Measurements from ENCODE around the gene MLXIP.

The MLXIP gene

DNA sequence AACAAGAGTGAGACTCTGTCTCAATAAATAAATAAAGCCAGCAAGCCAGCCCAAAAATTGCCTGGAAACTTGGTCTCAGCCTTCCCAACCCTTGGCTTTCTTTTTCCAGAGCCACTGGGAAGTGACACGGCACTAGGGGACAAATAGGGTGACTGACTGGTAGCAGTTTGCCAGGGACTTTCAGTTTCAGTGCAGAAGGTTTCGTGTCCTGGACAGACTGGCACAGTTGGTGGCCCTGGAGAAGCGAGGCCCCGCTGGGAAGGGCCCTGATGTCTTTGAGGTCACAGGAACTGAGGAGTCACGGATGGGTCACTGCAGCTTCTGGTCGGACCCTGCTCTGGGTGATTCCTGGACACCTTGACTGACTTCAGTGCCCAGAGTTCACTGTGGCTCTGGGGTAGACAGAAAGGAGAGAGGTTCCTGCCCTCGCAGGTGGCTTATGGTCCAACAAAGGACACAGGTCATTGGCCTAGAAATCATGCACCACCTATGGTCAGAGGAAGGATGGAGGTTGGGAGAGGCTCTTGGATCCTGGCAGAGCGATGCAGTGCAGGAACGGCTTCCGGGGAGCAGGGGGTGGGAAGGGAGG lies 107.0 kb downstream of the MLXIP start:
- DNase-seq (ENCODE audit: low read depth) = no peak

DNA sequence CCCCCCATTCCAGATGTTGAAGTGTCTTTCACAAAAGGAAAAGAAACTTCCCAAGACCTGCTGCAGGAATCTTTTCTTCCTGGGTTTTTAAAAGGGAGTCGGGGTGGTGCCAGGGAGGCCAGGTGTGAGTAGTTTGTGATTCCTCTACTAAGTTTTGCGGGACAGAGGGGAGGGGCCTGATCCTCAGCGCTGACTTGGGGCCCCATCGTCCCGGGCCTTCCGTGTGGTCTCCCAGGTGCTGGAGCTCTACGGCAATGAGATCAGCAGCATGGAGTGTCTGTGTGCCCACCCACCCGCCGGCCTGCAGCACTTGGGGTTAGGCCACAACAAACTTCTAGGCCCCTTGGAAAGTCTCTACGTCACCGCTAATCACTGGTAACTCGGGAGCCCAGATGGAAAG lies 108.9 kb downstream of the MLXIP start:
- no peak for DNase-seq (ENCODE audit: low read depth)

DNA sequence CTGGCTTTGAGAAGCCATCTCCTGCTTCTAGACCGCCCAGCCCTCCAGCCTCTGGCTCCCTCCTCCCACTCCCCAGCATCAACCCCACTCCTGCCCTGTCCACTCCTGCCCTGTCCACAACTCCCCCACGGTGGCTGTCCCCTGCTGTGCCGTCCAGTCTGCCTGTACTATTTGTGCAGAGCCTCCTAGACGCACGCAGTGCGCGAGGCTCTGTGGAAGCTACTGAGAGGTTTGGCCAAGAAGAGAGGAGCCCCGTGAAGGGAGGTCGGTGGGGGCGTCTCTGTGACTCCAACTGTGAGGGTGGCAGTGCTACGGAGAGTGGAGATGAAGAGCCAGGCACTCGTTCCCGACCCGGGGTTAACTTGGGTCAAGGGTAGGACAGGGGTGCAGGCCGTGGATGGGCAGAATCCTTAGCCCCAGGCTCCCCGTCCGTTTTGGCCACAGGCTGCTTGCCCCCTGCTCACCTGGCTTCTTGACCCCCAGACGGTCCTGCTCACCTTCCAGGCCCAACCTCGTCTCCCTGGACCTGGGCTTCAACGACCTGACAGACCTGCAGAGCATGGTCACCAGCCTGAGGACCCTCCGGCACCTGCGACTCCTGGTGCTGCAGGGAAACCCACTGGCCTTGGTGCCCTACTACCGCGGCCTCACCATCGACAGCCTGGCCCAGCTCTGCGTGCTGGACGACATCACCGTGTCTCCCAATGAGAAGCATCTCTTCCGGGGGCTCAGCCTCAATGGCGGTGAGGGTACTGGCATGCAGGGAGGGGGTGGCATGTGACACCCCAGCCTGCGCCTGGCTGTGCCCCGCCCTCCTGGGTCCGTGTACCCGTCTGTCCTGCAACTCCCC lies 111.3 kb downstream of the MLXIP start:
- DNase-seq (ENCODE audit: low read depth) = no peak

DNA sequence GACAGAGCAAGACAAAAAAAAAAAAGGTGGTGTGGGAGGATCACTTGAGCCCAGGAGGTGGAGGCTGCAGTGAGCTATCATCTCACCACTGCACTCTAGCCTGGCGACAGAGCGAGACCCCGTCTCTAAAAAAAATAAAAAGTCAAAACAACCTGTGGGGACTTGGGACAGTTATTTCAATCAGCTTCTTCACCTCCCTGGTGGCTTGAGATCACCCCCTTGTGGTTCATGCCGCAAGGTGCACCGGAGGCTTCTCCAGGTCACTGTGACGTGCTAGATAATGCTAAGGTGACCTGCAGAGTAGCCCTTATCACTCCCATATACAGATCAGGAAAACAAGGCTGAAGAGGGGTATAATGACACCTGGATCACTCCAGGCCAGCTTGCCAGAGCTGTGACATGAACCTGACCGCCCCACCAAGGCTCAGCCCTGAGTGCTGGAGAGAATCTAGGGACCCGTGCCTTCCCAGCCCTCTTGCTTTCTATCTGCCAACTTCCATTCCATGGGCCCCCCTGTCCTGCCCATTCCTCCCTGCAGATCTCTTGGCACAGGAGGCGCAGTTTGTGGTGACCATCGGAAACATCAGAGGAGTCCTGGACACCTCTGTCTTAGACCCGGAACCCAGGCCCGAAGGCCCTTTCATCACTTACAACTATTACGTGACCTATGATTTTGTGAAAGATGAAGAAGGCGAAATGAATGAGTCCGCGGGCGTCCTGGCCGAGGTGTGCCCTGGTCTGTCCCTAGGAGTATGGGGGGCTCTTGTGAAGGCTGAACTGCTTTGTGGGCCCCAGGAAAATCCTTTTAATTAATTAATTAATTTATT lies 112.5 kb downstream of the MLXIP start:
- DNase-seq (ENCODE audit: low read depth) = peak; percentile 74

DNA sequence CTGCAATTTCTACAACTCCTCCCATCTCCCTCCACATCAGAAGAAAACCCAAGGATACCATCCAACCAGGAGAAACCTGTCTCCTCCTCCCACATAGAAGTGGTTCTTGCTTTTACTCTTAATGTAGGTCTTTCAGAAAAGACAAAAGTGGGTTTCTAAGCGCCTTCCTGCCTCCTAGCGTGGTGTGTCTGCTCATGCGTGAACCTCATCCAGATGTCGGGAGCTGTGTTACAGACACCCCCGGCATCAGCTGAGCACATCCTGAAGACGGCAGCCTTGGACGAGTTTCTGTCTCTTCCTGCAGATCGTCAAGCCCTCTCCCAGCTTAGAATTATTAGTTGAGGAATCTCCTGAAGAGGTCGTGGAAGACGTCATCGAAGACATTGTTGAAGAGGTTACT lies 113.9 kb downstream of the MLXIP start:
- no peak for DNase-seq (ENCODE audit: low read depth)

DNA sequence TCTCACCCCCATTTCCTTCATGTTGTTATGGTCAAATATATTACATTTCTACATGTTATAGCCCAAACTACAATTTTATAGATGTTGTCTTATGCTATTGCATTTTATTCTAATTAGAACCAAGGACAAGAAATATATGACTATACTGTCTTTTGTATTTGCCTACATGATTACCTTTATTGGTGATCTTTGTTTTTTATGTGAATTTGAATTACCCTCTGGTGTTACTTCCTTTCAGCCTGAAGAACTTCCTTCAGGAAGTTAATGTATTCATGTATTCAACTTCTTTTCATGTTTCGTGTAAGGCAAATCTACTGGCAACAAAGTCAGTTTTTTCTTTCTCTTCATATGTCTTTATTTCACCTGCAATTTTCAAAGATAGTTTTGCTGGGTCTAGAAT lies 116.2 kb downstream of the MLXIP start:
- DNase-seq (ENCODE audit: low read depth) = no peak

DNA sequence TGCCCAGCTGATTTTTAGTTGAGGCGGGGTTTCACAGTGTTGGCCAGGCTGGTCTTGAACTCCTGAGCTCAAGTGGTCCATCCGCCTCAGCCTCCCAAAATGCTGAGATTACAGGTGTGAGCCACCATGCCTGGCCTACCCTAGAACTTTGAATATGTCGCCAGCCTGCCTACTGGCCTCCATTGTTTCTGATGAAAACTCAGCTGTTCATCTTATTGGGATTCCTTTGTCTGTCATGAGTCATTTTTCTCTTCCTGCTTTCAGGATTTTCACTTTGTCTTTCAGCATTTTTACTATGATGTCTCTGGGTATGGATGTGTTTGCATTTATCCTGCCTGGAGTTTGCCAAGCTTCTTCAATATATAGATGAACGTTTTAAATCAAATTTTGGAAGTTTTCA lies 116.8 kb downstream of the MLXIP start:
- DNase-seq (ENCODE audit: low read depth) = peak; percentile 34

Measured in ELR (cell line).